Parathyroid adenoma (tissue), 2 donors: ENCODE measurements around the gene SIPA1L3.
"Not testable (repeated sequence)": the region's sequence is repeated elsewhere in the genome, so short reads cannot be mapped to it uniquely, and the experiment has no call there.

Experiments used
- H2AFZ ChIP-seq: fragments of 300-600 bp; sonication (generic); one replicate; pipeline ENCODE4 v1.7.0; 2017; ENCODE audit warnings: antibody characterized with exemption, mild to moderate bottlenecking
- H3K27ac ChIP-seq: fragments of 300-600 bp; sonication (generic); one replicate; pipeline ENCODE4 v1.7.0; 2017
- H3K27me3 ChIP-seq: fragments of 300-600 bp; sonication (generic); one replicate; pipeline ENCODE4 v1.7.0; 2017; ENCODE audit warnings: low read length; ENCODE audit not compliant: control insufficient read depth, insufficient read depth
- H3K36me3 ChIP-seq: fragments of 300-600 bp; sonication (generic); one replicate; pipeline ENCODE4 v1.7.0; 2017; ENCODE audit warnings: low read length; ENCODE audit not compliant: control insufficient read depth, insufficient read depth
- H3K4me1 ChIP-seq: fragments of 300-600 bp; sonication (generic); one replicate; pipeline ENCODE4 v1.7.0; 2017; ENCODE audit warnings: control low read depth
- H3K4me2 ChIP-seq: fragments of 300-600 bp; sonication (generic); one replicate; pipeline ENCODE4 v1.7.0; 2017; ENCODE audit warnings: low read length
- H3K4me3 ChIP-seq: fragments of 300-600 bp; sonication (generic); one replicate; pipeline ENCODE4 v1.7.0; 2017; ENCODE audit warnings: low read depth, low read length
- H3K79me2 ChIP-seq: fragments of 300-600 bp; sonication (generic); one replicate; pipeline ENCODE4 v1.7.0; 2017; ENCODE audit warnings: control low read depth
- H3K9ac ChIP-seq: fragments of 300-600 bp; sonication (generic); one replicate; pipeline ENCODE4 v1.7.0; 2017; ENCODE audit warnings: mild to moderate bottlenecking
- H3K9me3 ChIP-seq: fragments of 300-600 bp; sonication (generic); one replicate; pipeline ENCODE4 v1.7.0; 2017; ENCODE audit warnings: low read length; ENCODE audit not compliant: control insufficient read depth
- CTCF ChIP-seq: fragments of 300-600 bp; sonication (generic); IDR thresholded peaks from one replicate; pipeline ENCODE4 v1.7.0; 2017; ENCODE audit warnings: antibody characterized with exemption, mild to moderate bottlenecking
- donor health status: primary hyperparathyroidism.

Gene SIPA1L3

DNA sequence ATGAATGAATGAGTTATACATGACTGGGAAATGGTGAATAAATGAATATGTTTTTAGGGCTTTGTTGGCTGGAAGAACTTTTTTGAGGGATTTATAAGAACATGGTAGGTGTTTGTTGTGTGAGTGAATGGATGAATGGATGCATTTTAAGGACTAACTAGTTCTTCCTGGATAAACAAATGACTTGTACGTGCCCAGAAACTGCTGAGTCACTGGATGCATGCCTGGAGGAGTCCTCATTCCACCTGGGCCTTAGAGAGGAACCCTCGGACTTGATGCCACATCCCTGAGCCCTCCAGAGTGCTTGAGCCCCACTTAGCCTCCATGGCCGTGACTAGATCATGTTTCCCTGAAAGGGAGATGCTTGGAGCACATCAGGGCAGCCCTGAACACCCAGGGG lies 163.6 kb downstream of the SIPA1L3 start:
- Histone ChIP-seq H3K4me1 (no peaks in the 10 kb centered on the region), H3K27me3 (no peaks in the 10 kb centered on the region), H3K4me3 (no peak overlapping the region), H3K9ac (no peak overlapping the region), H3K79me2 (peaks cover 2% of the 10 kb centered on the region), H3K27ac (no peak overlapping the region), H2AFZ (no peak overlapping the region), H3K9me3 (no peaks in the 10 kb centered on the region), H3K36me3 (no peaks in the 10 kb centered on the region), H3K4me2 (no peak overlapping the region)
- TF ChIP-seq CTCF: no peak

- H3K36me3 ChIP-seq, H3K4me1 ChIP-seq, H3K9ac ChIP-seq, H3K79me2 ChIP-seq, H3K9me3 ChIP-seq, H3K27ac ChIP-seq, H3K4me2 ChIP-seq, H2AFZ ChIP-seq, H3K4me3 ChIP-seq, H3K27me3 ChIP-seq: not testable (repeated sequence)
These were observed 164.0 kb downstream of the SIPA1L3 start for GRCh38 chr19:38071054-38071453.

DNA sequence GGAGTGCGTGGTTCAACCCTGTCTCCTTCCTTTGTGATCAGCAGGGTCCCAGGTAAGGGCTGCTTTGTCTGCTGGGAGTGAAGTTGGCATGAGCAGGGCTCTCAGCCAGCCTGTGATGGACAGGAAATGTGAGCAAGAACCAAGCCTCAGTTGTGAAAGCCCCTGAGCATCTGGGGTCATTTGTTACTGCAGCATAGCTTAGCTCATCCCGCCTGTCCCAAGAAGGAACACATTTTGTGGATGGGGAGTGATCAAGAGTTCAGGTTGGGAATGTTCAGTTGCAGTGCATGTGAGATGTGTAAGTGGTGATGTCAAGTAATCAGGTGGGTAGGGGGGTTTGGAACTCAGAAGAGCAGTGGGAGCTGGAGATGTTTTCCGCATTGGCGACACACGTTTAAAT lies 164.6 kb downstream of the SIPA1L3 start:
- no peaks in the 10 kb centered on the region for H3K79me2 ChIP-seq
- H3K9ac ChIP-seq: no peak overlapping the region
- H3K27me3 ChIP-seq: no peaks in the 10 kb centered on the region
- H2AFZ ChIP-seq: no peak overlapping the region
- H3K4me3 ChIP-seq: no peak overlapping the region
- H3K27ac ChIP-seq: no peak overlapping the region
- H3K4me1 ChIP-seq: no peaks in the 10 kb centered on the region
- no peak for TF ChIP-seq CTCF
- no peak overlapping the region for H3K4me2 ChIP-seq
- no peaks in the 10 kb centered on the region for H3K36me3 ChIP-seq
- H3K9me3 ChIP-seq: no peaks in the 10 kb centered on the region

GRCh38 chr19:38072776-38073750 lies 166.1 kb downstream of the SIPA1L3 start:
- Histone ChIP-seq H3K79me2 (no peaks in the 10 kb centered on the region), H3K36me3 (no peaks in the 10 kb centered on the region), H3K4me1 (no peaks in the 10 kb centered on the region), H3K4me2 (no peak overlapping the region), H3K9ac (no peak overlapping the region), H3K27me3 (no peaks in the 10 kb centered on the region), H3K9me3 (no peaks in the 10 kb centered on the region), H3K27ac (no peak overlapping the region), H2AFZ (no peak overlapping the region), H3K4me3 (no peak overlapping the region)
- TF ChIP-seq CTCF: no peak

DNA sequence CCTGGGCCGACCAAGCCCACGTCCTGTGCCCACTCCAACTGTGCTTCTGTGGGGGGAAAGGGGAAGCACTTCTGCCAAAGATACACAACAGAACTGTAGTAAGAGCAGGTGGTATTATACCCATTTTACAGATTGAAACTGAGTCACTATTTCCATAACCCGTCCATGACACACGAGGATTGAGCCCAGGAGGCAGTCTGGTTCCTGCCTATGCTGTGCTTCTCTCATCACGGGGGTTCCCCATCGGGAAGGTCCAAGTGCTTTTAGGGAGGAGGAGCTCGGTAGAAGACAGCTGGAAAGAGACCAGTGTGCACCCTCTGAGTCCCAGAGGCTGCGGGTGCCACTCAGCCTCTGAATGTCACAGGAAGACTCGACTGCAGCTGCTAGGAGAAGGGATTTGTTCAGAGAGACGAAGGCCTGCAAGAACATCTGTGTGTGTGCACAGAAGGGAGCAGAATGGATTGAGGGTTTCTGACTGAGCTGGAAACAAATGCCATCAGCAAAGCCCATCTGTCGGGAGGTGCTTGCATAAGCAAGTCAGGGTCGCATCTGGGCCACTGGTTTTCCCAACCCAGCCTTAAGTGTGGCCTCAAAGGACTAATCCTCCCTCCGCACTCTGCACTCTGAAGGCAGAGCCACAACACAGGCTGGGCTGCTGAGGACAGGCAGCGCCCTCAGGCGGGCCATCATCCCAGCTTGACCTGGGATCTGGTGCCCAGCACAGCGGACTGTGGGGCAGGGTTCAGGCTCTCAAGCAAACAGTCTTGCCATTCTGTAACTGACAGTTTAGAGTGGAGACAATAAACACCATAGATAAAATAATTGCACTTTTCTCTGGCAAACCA lies 167.1 kb downstream of the SIPA1L3 start:
- Histone ChIP-seq H3K4me2 (no peak overlapping the region), H3K79me2 (no peaks in the 10 kb centered on the region), H3K27me3 (no peaks in the 10 kb centered on the region), H2AFZ (no peak overlapping the region), H3K9ac (no peak overlapping the region), H3K9me3 (no peaks in the 10 kb centered on the region), H3K36me3 (no peaks in the 10 kb centered on the region), H3K4me3 (no peak overlapping the region), H3K4me1 (no peaks in the 10 kb centered on the region), H3K27ac (no peak overlapping the region)
- TF ChIP-seq CTCF: no peak
